Hepatocyte (in vitro differentiated cells): Measurements from ENCODE around the gene MDH1.

Experiments
- CTCF ChIP-seq: fragments of 200-600 bp; sonication (generic); IDR thresholded peaks from 2 replicates; pipeline ENCODE4 v1.5.1; 2016; ENCODE audit warnings: antibody characterized with exemption, mild to moderate bottlenecking; ENCODE audit not compliant: poor library complexity
- EZH2 ChIP-seq: fragments of 200-600 bp; sonication (generic); IDR thresholded peaks from 2 replicates; pipeline ENCODE4 v1.6.1; 2016; ENCODE audit warnings: antibody characterized with exemption, mild to moderate bottlenecking, borderline replicate concordance

DNA sequence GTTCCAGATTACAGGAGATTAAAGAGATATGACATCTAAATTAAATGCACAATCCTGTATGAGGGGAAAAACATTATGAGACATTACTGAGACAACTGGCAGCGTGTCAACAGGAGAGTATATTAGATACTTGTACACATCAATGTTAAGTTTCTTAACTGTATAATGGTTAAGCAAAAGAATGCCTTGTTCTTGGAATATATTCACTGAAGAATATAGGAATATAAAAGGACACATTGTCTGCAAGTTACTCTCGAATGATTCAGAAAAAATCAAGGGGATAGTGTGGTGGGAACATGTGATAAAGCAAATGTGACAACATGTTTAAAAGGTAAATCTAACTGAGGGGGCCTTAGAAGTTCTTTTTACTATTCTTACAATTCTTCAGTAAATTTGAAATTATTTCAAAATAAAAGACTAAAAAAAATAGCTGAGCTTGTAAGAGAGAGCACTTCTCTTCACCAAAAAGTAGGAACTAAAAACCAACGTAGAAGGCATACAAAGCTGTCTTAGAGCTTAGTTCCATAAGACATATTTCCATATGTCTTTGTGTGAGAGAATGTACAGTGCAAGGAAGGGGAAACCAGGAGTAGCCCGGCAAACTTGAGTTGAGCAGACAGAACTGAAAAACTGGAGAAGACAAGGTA lies 8.0 kb upstream of the MDH1 start:
- TF ChIP-seq CTCF (no peak), EZH2 (no peak)
